Fibroblast of skin of right quadriceps (primary cell): Measurements from ENCODE around the gene PEMT.
"Not testable (repeated sequence)": the region's sequence is repeated elsewhere in the genome, so short reads cannot be mapped to it uniquely, and the experiment has no call there.

ENCODE experiments used
- DNase-seq: peaks from one replicate; pipeline ENCODE4 v3.0.0-alpha.2; 2013

PEMT gene

DNA sequence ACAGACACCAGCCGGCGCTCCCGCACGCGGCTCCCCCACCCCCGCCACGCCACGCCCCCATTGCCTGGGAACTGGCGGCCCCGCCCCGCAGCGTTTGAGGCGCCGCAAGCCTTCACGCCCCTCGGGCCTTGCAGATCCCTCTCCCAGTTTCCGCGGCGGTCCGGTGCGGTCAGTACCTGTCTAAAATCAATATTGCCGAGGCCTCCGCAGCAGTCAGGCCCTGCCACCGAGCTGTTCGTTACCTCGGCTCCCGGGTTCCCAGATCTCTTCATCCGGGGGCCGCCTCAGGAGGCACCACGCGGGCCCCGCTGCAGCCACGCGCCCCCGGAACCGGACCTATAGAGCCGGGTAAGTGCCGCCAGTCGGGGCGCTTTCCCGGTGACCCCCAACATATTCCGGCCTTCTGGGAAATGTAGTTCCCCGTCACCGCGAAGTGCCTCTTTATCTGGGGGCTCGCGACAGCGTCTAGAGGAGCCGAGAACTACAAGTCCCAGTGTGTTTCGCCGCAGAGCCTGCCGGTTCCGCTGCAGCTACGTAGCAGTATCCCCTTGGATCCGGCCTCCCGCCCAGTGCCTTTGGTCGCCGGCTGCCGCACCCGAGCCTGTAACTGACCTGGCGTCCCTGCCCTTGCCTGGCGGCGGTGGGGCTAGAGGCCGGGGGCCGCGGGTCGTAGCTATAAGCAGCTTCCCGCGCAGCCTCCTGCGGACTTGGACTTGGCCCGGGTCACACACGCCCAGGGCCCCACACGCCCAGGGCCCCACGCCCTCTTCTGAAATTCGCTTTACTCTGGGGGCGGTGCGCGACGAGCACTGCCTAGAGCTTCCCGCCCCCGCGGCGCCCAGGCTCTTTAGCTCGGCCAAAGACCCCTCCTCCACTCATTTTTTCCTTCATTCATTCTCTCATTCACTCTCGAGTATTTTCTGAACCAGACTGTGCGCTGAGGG lies at the start of gene PEMT:
Gene PEMT (minus strand): TSS at position 354 of the 944 bp plus-strand sequence. CDS start 82 bp downstream, at position 272.
- peak; percentile 99 for DNase-seq

- not testable (repeated sequence) for DNase-seq
These were observed 48.3 kb upstream of the PEMT start for GRCh38 chr17:17639661-17640270.

DNA sequence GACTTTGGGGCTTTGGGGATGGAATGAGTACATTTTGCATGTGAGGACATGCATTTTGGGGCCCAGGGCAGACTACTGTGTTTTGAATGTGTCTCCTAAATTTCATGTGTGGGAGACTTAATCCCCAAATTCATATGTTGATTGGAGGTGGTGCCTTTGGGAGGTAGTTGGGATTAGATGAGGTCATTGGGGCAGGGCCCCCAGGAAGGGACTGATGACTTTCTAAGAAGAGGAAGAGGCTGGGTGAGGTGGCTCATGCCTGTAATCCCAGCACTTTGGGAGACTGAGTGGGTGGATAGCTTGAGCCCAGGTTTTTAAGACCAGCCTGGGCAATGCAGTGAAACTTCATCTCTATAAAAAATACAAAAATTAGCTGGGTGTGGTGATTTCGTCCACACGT lies 47.0 kb upstream of the PEMT start:
- DNase-seq, result no peak

DNA sequence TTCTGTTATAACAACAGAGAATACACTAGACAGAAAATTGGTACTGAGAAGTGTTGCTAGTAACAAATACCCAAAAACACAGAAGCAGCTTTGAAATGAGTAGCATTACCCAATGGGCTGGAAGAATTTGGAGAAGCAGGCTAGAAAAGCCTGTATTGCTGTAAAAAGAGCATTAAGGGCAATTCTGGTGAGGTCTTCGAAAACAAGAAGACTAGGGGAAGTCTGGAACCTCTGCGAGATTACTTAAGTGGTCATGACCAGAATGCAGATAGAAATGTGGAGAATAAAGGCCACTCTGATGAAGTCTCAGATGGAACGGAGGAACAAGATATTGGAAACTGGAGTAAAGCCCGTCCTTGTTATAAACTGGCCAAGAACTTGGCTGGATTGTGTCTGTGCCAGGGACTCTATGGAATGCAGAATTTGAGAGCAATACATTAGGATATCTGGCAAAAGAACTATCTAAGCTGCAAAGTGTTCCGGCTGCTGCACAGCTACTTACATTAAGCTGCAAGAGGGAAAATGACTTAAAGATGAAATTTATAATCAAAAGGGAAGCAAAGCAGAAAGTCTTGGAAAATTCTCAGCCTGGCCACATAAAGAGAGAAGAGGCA lies 44.9 kb upstream of the PEMT start:
- DNase-seq, result no peak

DNA sequence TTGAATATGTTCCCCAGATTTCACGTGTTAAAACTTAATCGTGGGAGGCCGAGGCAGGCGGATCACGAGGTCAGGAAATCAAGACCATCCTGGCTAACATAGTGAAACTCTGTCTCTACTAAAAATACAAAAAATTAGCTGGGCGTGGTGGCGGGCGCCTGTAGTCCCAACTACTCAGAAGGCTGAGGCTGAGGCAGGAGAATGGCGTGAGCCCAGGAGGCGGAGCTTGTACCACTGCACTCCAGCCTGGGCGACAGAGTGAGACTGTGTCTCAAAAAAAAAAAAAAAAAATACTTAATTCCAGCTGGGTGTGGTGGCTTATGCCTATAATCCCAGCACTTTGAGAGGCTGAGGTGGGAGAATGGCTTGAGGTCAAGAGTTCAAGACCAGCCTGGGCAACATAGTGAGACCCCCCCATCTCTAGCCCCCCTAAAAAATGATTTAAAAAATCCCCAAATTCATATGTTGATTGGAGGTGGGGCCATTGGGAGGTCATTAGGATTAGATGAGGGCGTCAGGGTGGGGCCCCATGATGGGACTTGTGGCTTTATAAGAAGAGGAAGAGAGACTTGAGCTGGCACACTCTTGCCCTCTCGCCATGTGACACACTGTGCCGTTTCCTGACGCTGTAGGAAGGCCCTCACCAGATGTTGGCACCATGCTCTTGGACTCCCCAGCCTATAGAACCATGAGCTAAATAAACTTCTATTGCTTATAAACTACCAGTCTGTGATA lies 44.2 kb upstream of the PEMT start:
- DNase-seq, result not testable (repeated sequence)

- DNase-seq, result no peak
These were observed 43.6 kb upstream of the PEMT start for GRCh38 chr17:17635126-17635525.

- no peak for DNase-seq
These were observed 41.8 kb upstream of the PEMT start for GRCh38 chr17:17633310-17633709.

GRCh38 chr17:17632690-17633089 lies 41.2 kb upstream of the PEMT start:
- not testable (repeated sequence) for DNase-seq

DNA sequence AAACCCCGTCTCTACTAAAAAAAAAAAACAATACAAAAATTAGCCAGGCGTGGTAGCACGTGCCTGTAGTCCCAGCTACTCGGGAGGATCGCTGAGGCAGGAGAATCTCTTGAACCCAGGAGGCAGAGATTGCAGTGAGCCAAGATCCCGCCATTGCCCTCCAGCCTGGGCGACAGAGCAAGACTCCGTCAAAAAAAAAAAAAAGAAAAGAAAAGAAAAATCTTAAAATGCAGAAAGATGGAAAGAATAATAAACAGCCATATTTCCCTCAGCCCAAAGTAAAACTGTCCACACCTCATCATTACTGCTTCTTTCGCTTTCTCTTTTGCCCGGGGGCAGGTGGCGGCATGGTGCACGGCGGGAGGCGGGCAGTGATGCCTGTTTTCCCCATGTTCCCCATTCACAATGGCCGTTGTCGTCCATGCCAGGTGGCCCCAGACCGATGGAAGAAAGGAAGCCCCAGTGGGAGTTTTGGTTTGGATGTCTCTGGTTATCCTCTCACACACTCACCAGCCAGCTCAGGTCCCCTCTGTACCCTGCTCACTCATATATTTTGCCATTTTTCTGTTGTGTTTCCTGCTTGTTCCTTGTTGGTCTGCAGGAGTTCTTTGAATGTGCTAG lies 37.0 kb upstream of the PEMT start:
- no peak for DNase-seq

GRCh38 chr17:17626840-17627239 lies 35.3 kb upstream of the PEMT start:
- DNase-seq, result no peak

- no peak for DNase-seq
These were observed 34.8 kb upstream of the PEMT start for GRCh38 chr17:17626151-17626805.

DNA sequence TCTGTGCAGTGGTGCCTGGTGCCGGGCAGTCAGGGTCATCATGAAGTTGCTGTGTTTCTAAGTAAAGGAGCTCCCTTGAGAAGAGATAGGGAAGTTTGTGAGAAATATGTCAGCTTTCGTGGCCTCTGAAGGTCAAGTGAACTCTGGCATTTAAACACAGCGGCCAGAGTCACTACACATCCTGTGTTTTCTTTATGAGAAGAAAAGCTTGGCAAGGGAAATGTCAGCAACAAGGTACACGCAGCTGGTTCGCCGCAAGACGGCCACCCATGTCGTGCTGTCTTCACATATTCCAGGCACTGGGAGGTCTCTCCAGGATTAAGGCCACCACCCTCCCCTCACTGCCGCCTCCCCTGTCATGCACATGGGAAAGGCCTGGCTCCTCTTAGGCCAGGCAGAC lies 33.2 kb upstream of the PEMT start:
- DNase-seq, result no peak

DNA sequence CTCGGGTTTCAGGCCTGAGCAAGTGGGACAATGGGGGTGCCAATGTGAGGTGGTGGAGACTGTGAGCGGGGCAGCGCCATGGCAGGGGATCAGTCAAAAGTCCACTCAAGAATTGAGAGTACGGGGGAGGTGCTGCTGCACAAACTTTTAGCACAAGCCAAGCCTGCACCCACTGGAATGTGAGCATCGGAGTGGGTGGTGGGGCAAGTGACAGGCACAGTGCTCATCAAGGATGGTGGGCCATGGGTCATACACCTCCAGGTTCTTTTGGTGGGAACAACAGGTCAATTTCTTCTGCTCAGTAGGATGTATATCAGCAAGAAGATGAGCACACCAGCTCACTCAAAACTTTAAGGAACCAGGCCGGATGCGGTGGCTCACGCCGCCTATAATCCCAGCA lies 32.4 kb upstream of the PEMT start:
- no peak for DNase-seq

DNA sequence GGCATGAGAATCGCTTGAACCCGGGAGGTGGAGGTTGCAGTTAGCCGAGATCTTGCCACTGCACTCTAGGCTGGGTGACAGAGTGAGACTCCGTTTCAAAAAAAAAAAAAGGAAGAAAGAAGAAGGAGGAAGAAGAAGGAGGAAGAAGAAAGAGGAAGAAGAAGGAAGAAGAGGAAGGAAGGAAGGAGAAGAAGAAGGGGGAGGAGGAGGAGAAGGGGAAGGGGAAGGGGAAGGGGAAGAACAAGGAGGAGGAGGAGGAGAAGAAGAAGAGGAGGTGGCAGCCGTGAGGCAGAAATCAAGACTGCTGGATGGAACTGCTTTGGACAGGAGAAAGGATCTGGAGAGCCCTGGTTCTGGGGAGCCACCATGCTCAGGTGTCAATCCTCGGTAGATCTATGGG lies 29.7 kb upstream of the PEMT start:
- DNase-seq, result no peak

- DNase-seq, result peak; percentile 66
These were observed 22.2 kb upstream of the PEMT start for GRCh38 chr17:17613708-17614114.

DNA sequence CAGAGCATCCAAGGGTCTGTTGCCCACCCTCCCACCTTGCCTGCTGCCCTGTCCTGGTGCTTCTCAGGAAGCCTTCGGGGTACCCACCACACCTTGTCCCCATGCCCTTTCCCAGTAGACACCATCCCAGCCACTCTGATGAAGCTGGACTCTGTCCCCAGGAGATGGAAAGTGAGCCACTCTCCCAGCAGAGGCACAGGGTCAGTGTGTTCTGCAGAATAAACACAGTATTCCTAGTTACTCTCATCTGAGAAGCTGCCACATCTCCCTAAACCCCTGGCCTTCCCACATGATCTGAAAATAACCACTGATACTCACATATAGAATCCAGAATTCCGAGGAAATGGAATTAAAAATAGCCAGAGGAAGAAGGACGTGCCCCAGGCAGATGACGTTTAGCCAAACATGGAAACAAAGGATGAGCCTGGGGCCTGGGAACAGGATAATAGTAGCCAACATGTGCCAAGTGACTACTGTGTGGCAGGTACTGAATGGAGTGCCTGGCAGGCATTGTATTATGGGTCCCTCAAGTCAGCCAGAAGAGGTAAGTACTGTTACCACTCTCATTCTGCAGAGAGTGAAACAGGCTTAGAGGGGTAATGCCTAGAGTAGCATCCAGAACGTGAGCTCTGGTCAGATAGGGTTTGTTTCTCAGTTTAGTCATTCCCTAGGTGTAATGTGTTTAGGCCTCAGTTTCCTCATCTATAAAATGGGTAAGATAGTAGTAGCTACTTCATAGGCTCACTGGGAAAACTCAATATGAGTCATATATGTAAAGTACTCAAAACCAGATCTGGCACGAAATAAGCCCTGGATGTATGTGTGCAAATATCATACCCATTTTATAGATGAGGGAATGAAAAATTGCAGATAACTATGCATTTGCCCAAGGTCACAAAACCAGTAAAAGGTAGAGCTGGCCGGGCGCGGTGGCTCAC lies 20.8 kb upstream of the PEMT start:
- no peak for DNase-seq

DNA sequence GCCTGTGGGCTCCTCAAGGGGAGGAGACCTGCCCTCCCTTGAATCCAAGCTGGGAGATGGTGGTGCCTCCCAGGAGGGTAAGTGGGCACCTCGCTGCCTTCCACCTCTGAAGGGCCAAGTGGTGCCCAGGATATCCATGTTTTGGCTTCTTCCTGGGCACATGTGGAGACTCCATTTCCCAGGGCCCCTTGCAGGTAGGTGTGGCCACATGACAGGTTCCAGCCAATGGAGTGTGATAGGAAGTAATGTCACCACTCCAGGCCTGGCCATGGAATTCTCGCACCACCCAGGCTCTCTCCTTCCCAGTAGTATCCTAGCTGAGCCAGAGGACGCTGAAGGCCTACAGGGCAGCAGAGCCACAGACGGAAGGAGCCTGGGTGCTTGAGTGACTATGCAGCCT lies 17.6 kb upstream of the PEMT start:
- DNase-seq, result no peak

GRCh38 chr17:17606416-17607000 lies 15.0 kb upstream of the PEMT start:
- peak; percentile 19 for DNase-seq

DNA sequence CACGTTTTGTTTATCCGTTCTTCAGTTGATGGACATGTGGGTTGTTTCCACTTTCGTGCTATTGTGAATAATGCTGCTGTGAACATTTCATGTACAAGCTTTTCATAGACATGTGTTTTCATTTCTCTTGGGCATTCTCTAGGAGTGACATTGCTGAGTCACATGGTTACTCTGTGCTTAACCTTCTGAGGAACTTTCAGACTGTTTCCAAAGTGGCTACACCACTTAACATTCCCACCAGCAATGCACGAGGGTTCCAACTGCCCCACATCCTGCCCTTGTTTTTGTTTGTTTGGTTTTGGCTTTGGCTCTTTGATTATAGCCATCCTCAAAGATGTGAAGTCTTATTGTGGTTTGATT lies 14.2 kb upstream of the PEMT start:
- peak; percentile 68 for DNase-seq

GRCh38 chr17:17605083-17605728 lies 13.7 kb upstream of the PEMT start:
- no peak for DNase-seq
